SU-DHL-6 (cell line): ENCODE measurements around the gene LTBP1.
A peak's percentile ranks its signal among the peaks of the same experiment; 100 is the strongest.

Experiments used
- H2AFZ ChIP-seq: fragments of 200-600 bp; sonication (generic); 2 replicates; pipeline ENCODE4 v1.6.1; 2014; ENCODE audit warnings: low read depth, mild to moderate bottlenecking, moderate library complexity, mixed read lengths, antibody characterized with exemption, low read length; ENCODE audit not compliant: severe bottlenecking
- H3F3A ChIP-seq: fragments of 200-600 bp; shearing (Covaris generic); 2 replicates; pipeline ENCODE4 v1.6.0; 2016; ENCODE audit warnings: antibody characterized with exemption, mild to moderate bottlenecking; ENCODE audit not compliant: insufficient read depth
- H3K27ac ChIP-seq: fragments of 200-600 bp; sonication (generic); 2 replicates; pipeline ENCODE4 v1.5.1; 2016; ENCODE audit warnings: low read depth, mild to moderate bottlenecking, low read length, moderate library complexity, mixed read lengths
- H3K27me3 ChIP-seq: fragments of 200-600 bp; sonication (generic), shearing (Covaris generic); 2 replicates; pipeline ENCODE4 v1.6.0; 2014; ENCODE audit warnings: mild to moderate bottlenecking, low read length
- H3K36me3 ChIP-seq: fragments of 200-600 bp; sonication (generic); 2 replicates; pipeline ENCODE4 v1.6.1; 2014; ENCODE audit warnings: mild to moderate bottlenecking, low read length, mixed read lengths
- H3K4me2 ChIP-seq: fragments of 300-600, 200-600 bp; shearing (Covaris generic), sonication (generic); 2 replicates; pipeline ENCODE4 v1.6.0; 2014; ENCODE audit warnings: low read length, low read depth, mild to moderate bottlenecking; ENCODE audit not compliant: poor library complexity, severe bottlenecking
- H3K4me3 ChIP-seq: fragments of 200-600 bp; sonication (generic); 2 replicates; pipeline ENCODE4 v1.5.1; 2014; ENCODE audit warnings: antibody characterized with exemption, low read length, mild to moderate bottlenecking, mixed read lengths; ENCODE audit not compliant: insufficient read depth, poor library complexity, severe bottlenecking
- H3K79me2 ChIP-seq: fragments of 200-600 bp; sonication (generic); 2 replicates; pipeline ENCODE4 v1.6.1; 2014; ENCODE audit warnings: mild to moderate bottlenecking, low read length, moderate library complexity; ENCODE audit not compliant: insufficient read depth
- H3K9ac ChIP-seq: fragments of 200-600 bp; sonication (generic); 2 replicates; pipeline ENCODE4 v1.7.0; 2014; ENCODE audit warnings: mild to moderate bottlenecking, low read length
- H3K9me2 ChIP-seq: fragments of 200-600 bp; sonication (generic); replicated peaks from 2 replicates; pipeline ENCODE4 v1.6.1; 2014; ENCODE audit warnings: low read length; ENCODE audit not compliant: insufficient read depth
- H3K9me3 ChIP-seq: fragments of 200-600 bp; sonication (generic); 2 replicates; pipeline ENCODE4 v1.6.1; 2014; ENCODE audit warnings: low read length, mixed read lengths; ENCODE audit not compliant: insufficient read depth
- H4K20me1 ChIP-seq: fragments of 200-600 bp; sonication (generic); 2 replicates; pipeline ENCODE4 v1.6.1; 2014; ENCODE audit warnings: low read depth, mild to moderate bottlenecking, antibody characterized with exemption, low read length, moderate library complexity, mixed read lengths
- CTCF ChIP-seq: fragments of 200-600 bp; sonication (generic); IDR thresholded peaks from one replicate; pipeline ENCODE4 v1.5.1; 2017; ENCODE audit warnings: antibody characterized with exemption, mild to moderate bottlenecking, low read length, moderate library complexity; ENCODE audit not compliant: insufficient read depth, poor library complexity, severe bottlenecking
- EZH2phosphoT487 ChIP-seq: fragments of 200-600 bp; sonication (generic), shearing (Covaris generic); conservative IDR thresholded peaks from 2 replicates; pipeline ENCODE4 v1.6.1; 2018; ENCODE audit warnings: mild to moderate bottlenecking, antibody characterized with exemption, low read length, moderate library complexity, mixed read lengths

The LTBP1 gene

GRCh38 chr2:33058716-33059470, 112.1 kb downstream of the LTBP1 start:
- Histone ChIP-seq H3K27ac (peak overlapping the region; percentile 98), H3K36me3 (no peaks in the 10 kb centered on the region), H3F3A (peaks cover 57% of the 10 kb centered on the region), H3K27me3 (no peaks in the 10 kb centered on the region), H3K9ac (peak overlapping the region; percentile 53), H3K4me2 (peak overlapping the region; percentile 81), H3K79me2 (peaks cover 42% of the 10 kb centered on the region), H3K4me3 (peak overlapping the region; percentile 25), H3K9me3 (no peaks in the 10 kb centered on the region), H4K20me1 (no peaks in the 10 kb centered on the region), H2AFZ (no peak overlapping the region), H3K9me2 (no peaks in the 10 kb centered on the region)
- no peak for TF ChIP-seq CTCF
- no peak for TF ChIP-seq EZH2phosphoT487

DNA sequence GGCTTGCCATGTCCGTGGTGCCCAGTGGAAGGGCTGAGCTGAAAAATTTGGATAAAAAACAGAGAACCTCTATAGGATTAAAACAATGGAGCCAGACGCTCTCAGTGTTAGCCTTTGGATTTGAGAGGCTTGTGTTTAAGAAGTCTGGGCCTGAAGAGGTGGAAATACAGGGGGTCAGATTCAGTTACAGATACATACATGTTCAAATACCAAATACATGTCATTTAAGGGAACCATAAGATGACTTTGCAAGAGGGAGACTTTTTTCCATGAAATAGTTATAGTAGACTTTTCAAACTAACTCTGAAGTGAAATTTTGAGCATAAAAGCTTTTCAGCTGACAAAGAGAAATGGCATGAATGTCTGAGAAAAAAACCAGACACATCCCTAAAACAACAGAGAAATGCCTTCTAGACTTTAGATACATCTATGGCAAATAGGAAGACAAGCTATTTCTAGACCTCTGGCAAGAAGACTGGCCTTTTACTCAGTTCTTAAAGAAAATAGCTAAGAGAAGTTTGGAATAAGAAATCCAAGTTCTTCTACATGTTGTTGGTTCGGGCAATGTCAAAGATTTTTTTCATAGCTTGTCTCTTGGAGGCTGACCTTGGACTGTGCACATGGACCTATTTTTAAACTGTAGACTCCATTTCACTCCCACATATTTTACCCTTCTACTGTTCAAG, 112.9 kb downstream of the LTBP1 start:
- no peak overlapping the region for H2AFZ ChIP-seq
- peak overlapping the region; percentile 24 for H3K4me3 ChIP-seq
- H3K36me3 ChIP-seq = peaks cover 6% of the 10 kb centered on the region
- H3K9me3 ChIP-seq = no peaks in the 10 kb centered on the region; the same call in 1 of the 2 replicates
- H3K9me2 ChIP-seq = no peaks in the 10 kb centered on the region
- H3K27ac ChIP-seq = peak overlapping the region; percentile 98
- H3K27me3 ChIP-seq = no peaks in the 10 kb centered on the region
- H3K9ac ChIP-seq = peak overlapping the region; percentile 53
- H4K20me1 ChIP-seq = no peaks in the 10 kb centered on the region
- peak overlapping the region; percentile 81 for H3K4me2 ChIP-seq
- peaks cover 60% of the 10 kb centered on the region for H3F3A ChIP-seq
- TF ChIP-seq EZH2phosphoT487 (no peak), CTCF (no peak)
- H3K79me2 ChIP-seq = peaks cover 49% of the 10 kb centered on the region

DNA sequence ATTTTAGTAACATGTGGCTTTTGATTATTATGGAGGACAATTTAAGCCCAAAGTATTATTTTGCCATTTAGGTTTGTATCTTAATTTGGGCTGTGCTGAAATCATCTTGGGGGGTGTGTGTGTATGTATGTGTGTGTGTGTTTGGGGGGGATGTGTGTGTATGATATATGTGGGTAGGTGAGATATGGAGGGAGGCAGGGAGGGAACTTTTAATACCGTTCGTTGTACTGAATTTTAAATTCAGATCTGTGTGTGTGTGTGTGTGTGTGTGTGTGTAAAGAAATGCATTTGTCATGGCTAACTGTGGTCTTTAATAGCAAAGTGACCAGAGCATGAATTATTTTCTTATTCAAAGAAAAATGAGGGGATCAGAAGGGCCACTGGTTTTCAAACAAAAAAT, 113.7 kb downstream of the LTBP1 start:
- no peaks in the 10 kb centered on the region; the same call in 1 of the 2 replicates for H3K9me3 ChIP-seq
- peak overlapping the region; percentile 98 for H3K27ac ChIP-seq
- peaks cover 12% of the 10 kb centered on the region for H3K36me3 ChIP-seq
- no peak for TF ChIP-seq EZH2phosphoT487
- H3F3A ChIP-seq = peaks cover 62% of the 10 kb centered on the region
- H3K4me2 ChIP-seq = peak overlapping the region; percentile 81
- peaks cover 57% of the 10 kb centered on the region for H3K79me2 ChIP-seq
- H4K20me1 ChIP-seq = no peaks in the 10 kb centered on the region
- peak overlapping the region; percentile 24 for H3K4me3 ChIP-seq
- no peaks in the 10 kb centered on the region for H3K9me2 ChIP-seq
- H3K9ac ChIP-seq = peak overlapping the region; percentile 53
- H3K27me3 ChIP-seq = no peaks in the 10 kb centered on the region
- H2AFZ ChIP-seq = no peak overlapping the region

DNA sequence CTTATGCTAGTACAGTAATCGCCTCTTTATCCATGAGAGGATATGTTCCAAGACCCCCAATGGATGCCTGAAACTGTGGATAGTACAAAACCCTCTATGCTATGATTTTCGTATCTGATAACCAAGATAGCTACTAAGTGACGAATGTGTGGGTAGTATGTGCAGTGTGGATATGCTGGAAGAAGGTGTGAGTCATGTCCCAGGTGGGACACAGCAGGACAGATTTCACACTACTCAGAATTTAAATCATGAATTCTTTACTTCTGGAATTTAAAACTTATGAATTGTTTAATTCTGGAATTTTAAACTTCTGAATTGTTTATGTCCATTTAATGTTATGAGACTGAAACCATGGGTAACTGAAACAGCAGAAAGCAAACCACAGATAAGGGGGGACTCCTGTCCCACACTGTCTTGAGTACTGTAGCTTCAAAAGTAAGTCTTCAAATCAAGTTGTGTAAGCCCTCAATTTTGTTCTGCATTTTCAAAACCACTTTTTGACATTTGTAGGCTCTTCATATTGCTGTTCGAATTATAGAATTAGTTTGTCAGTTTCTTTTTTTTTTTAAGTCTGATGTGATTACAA, 116.0 kb downstream of the LTBP1 start:
- Histone ChIP-seq H3K9ac (peak overlapping the region; percentile 53), H3K9me3 (no peaks in the 10 kb centered on the region; the same call in 1 of the 2 replicates), H3K79me2 (peaks cover 80% of the 10 kb centered on the region), H3K27ac (peak overlapping the region; percentile 98), H4K20me1 (no peaks in the 10 kb centered on the region), H3K27me3 (no peaks in the 10 kb centered on the region), H3K9me2 (no peaks in the 10 kb centered on the region), H2AFZ (no peak overlapping the region), H3K4me2 (peak overlapping the region; percentile 81), H3K36me3 (peaks cover 12% of the 10 kb centered on the region), H3F3A (peaks cover 72% of the 10 kb centered on the region), H3K4me3 (peak overlapping the region; percentile 12)
- TF ChIP-seq EZH2phosphoT487 = no peak
- no peak for TF ChIP-seq CTCF
